Neural crest cell (in vitro differentiated cells): ENCODE data around the gene STT3B. TPM values are rescaled to one million over a fixed set of nuclear protein-coding genes. Genes with fewer than 3 reads are reported as not detected.

ENCODE experiments used
- DNase-seq: peaks from one replicate; pipeline ENCODE4 v3.0.0; 2021; ENCODE audit warnings: low read depth, mixed read lengths, low spot score
- H3K27ac Mint-ChIP-seq: one replicate; pipeline ENCODE4 v1.8.0; 2021; ENCODE audit warnings: mild to moderate bottlenecking, mixed read lengths; ENCODE audit not compliant: unreplicated experiment
- H3K27me3 Mint-ChIP-seq: 2 replicates; pipeline ENCODE4 v1.8.0; 2021; ENCODE audit warnings: low read depth, mild to moderate bottlenecking, mixed read lengths
- H3K36me3 Mint-ChIP-seq: 2 replicates; pipeline ENCODE4 v1.8.0; 2021; ENCODE audit warnings: low read depth, mild to moderate bottlenecking, mixed read lengths
- H3K4me1 Mint-ChIP-seq: 2 replicates; pipeline ENCODE4 v1.8.0; 2021; ENCODE audit warnings: mixed read lengths
- H3K4me3 Mint-ChIP-seq: one replicate; pipeline ENCODE4 v1.8.0; 2021; ENCODE audit warnings: mild to moderate bottlenecking, mixed read lengths
- H3K9me3 Mint-ChIP-seq: 2 replicates; pipeline ENCODE4 v1.8.0; 2021; ENCODE audit warnings: mixed read lengths
- CTCF ChIP-seq: fragments of 200-600 bp; sonication (generic); conservative IDR thresholded peaks from 2 replicates; pipeline ENCODE4 v1.5.0; 2021; ENCODE audit warnings: antibody characterized with exemption, mild to moderate bottlenecking
- total RNA-seq: library from RNA; stranded (reverse); gene quantifications from 2 replicates; pipeline ENCODE4 v1.2.1, GENCODE V29; 2021

The STT3B gene
- total RNA-seq, 1 donor from 2014 or later = 116 TPM

DNA sequence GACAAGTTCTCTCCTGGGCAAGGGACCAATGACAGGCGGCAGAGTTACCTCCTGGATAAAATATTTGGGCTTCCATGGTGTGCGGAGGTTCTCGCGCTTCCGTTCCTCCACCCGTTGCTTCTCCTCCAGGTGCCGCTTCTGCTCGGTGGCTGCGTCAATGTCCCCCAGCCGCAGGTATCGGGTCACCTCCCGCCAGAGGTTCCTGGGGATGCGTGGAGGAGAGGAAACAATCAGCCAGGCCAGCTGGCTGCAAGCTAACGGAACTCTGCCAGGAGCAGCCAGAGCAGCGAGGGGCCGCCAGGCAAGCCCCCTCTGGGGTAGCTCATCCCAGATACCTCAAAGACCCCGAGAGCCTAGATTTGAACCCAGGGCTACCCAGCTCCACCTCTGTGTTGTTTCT lies 131.3 kb downstream of the STT3B start:
- no peak overlapping the region for H3K27ac Mint-ChIP-seq
- no peaks in the 10 kb centered on the region for H3K9me3 Mint-ChIP-seq
- H3K36me3 Mint-ChIP-seq = peaks cover 11% of the 10 kb centered on the region

DNA sequence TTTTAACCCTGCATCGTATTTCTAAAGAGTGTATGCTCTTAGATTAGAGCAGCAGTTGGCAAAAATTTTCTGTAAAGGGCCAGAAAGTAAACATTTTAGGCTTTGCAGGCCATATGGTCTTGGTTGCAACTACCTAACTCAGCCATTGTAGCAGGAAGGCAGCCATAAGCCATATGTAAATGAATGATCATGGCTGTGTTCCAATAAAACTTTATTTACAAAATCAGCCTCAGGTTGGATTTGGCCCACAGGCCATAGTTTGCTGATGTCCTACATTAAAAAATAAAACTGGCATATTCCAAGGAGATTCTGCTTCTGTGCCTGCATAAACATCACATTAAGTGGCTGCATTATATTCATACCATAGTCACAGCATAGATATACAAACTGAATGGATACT lies 134.9 kb downstream of the STT3B start:
- no peak for TF ChIP-seq CTCF
- Mint-ChIP-seq H3K9me3 (no peaks in the 10 kb centered on the region), H3K27me3 (no peaks in the 10 kb centered on the region), H3K36me3 (peaks cover 3% of the 10 kb centered on the region), H3K27ac (no peak overlapping the region), H3K4me1 (peaks cover 4% of the 10 kb centered on the region), H3K4me3 (no peak overlapping the region)
- DNase-seq = no peak

More for the DNA sequence above, 131.3 kb downstream of the STT3B start:
- TF ChIP-seq CTCF = no peak
- H3K4me1 Mint-ChIP-seq = peaks cover 15% of the 10 kb centered on the region
- no peak overlapping the region for H3K4me3 Mint-ChIP-seq
- DNase-seq = no peak
- H3K27me3 Mint-ChIP-seq = no peaks in the 10 kb centered on the region

DNA sequence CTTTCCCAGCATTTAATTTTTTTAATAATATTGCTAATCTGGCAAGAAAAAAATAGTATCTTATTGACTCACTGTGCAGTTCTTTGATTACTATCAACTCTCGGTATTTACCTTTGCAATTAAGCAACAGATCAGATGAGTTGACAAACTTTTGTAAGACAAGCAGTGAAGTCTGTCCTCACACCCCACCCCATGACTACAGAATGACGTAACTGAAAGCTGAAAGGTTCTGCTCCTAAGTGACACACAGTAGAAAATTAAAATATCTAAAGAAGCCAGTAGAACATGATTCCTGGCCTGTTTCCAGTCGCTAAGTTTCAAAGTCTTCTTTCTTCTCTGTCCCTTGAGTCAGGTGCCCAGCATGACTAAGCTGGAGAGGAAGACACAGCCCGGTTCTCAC lies 135.5 kb downstream of the STT3B start:
- no peak for TF ChIP-seq CTCF
- H3K4me1 Mint-ChIP-seq = peaks cover 1% of the 10 kb centered on the region
- H3K36me3 Mint-ChIP-seq = peaks cover 3% of the 10 kb centered on the region

DNA sequence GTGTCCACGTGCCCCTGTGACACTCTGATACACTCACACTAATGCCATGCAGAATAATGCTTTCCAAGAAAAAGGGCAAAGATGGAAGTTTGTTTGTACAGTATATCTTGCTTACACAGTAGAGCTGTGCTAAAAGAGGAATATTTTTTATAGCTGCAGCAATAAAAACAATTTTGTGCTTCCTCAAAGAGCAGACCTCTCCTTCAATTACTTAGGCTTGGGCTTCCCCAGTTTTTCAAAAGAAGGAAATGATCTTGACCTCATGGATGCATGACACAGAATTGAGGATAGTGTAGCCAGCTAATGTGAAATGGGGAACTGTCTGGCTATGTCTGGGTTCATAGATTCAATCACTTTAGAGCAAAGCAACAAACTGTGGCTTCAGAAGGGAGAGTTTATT lies 137.4 kb downstream of the STT3B start:
- Mint-ChIP-seq H3K27ac (no peak overlapping the region), H3K9me3 (no peaks in the 10 kb centered on the region), H3K4me1 (no peaks in the 10 kb centered on the region), H3K36me3 (peaks cover 3% of the 10 kb centered on the region), H3K4me3 (no peak overlapping the region), H3K27me3 (no peaks in the 10 kb centered on the region)
- no peak for TF ChIP-seq CTCF
- DNase-seq = no peak

More for the DNA sequence above, 135.5 kb downstream of the STT3B start:
- no peaks in the 10 kb centered on the region for H3K27me3 Mint-ChIP-seq
- no peak overlapping the region for H3K27ac Mint-ChIP-seq
- no peak for DNase-seq
- no peak overlapping the region for H3K4me3 Mint-ChIP-seq
- H3K9me3 Mint-ChIP-seq = no peaks in the 10 kb centered on the region

DNA sequence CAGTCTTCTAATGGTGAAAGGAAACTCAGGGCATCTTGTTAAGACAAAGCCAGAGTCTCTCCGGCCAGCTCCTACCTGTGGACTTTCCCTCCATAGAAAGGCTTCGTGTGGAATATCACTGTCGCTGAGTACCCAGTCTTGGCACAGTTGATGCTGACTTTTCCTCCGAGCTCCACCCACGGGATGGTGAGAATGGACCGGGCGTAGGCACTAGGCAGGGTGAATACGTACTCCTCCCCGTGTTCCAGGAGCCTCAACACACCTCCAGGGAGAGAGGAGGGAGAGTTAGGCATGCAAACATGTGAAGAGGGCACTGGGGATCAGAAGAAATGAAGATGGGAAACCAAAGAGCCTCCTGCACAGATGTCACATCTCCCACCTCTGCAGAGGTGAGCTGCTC lies 138.0 kb downstream of the STT3B start:
- no peak for DNase-seq
- Mint-ChIP-seq H3K4me3 (no peak overlapping the region), H3K36me3 (peaks cover 3% of the 10 kb centered on the region), H3K27ac (no peak overlapping the region), H3K4me1 (no peaks in the 10 kb centered on the region), H3K27me3 (no peaks in the 10 kb centered on the region), H3K9me3 (no peaks in the 10 kb centered on the region)
- no peak for TF ChIP-seq CTCF

DNA sequence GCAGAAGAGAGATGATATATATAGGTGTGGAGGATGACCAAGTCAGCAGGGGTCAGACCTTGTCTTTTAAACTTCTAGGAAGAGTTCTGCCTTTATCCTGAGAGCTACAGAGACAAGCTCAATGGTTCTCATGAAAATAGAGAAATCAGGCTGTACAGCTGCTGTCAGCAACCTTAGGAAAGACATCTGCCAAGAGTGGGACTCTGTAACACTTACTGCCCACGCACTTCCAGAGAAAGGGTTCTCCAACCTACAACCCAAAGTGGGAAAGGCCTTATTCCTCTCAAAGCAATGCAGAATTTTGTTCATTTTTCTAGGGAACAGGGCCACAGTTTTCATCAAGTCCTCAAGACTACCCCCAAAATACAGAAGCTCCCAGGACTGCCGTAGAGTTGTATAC lies 138.7 kb downstream of the STT3B start:
- Mint-ChIP-seq H3K27ac (no peak overlapping the region), H3K36me3 (peaks cover 3% of the 10 kb centered on the region), H3K4me1 (peaks cover 2% of the 10 kb centered on the region), H3K9me3 (no peaks in the 10 kb centered on the region), H3K4me3 (no peak overlapping the region), H3K27me3 (no peaks in the 10 kb centered on the region)
- DNase-seq = no peak
- no peak for TF ChIP-seq CTCF
